Tibial nerve (tissue), 4 donors: ENCODE measurements around the gene LSS. TPM values are rescaled to one million over a fixed set of nuclear protein-coding genes. Genes with fewer than 3 reads are reported as not detected.
A peak's percentile ranks its signal among the peaks of the same experiment; 100 is the strongest.

ENCODE experiments used
- DNase-seq, 2 donors: peaks; one replicate each; pipeline ENCODE4 v3.0.0-alpha.2; 2019; ENCODE audit warnings: low spot score in 2 of 2
- H3K27ac ChIP-seq, 4 donors: fragments of 200-600 bp; sonication (generic) in 3 of 4; one replicate each; pipeline ENCODE4 v1.5.1; 2017 to 2019; ENCODE audit warnings: mild to moderate bottlenecking in 1 of 4
- H3K27me3 ChIP-seq, 2 donors: fragments of 200-600 bp; sonication (generic) in 1 of 2; one replicate each; pipeline versions ENCODE4 v1.5.1 to v1.6.0; 2017 to 2019
- H3K36me3 ChIP-seq, 3 donors: fragments of 200-600 bp; sonication (generic); one replicate each; pipeline ENCODE4 v1.5.1; 2018 to 2019
- H3K4me1 ChIP-seq, 4 donors: fragments of 200-600 bp; sonication (generic) in 3 of 4; one replicate each; pipeline ENCODE4 v1.5.1; 2017 to 2019
- H3K4me3 ChIP-seq, 4 donors: fragments of 200-600 bp; sonication (generic) in 3 of 4; one replicate each; pipeline ENCODE4 v1.5.1; 2017 to 2019; ENCODE audit warnings: mild to moderate bottlenecking in 1 of 4, moderate library complexity in 1 of 4
- H3K9me3 ChIP-seq, 4 donors: fragments of 200-600 bp; sonication (generic) in 3 of 4; one replicate each; pipeline ENCODE4 v1.5.1; 2017 to 2019
- CTCF ChIP-seq, 5 experiments: fragments of 200-600 bp in 3 of 5; fragments of 450-650 bp in 2 of 5; sonication (generic) in 3 of 5; IDR thresholded peaks; one replicate each; pipeline ENCODE4 v1.5.1; 2016 to 2019; ENCODE audit warnings: antibody characterized with exemption in 5 of 5, mild to moderate bottlenecking in 3 of 5, moderate library complexity in 2 of 5
- EP300 ChIP-seq, 2 donors: sonication (generic); formaldehyde crosslinking; IDR thresholded peaks; one replicate each; pipeline ENCODE4 v1.6.1; 2017; ENCODE audit warnings: antibody characterized with exemption in 2 of 2, mild to moderate bottlenecking in 1 of 2
- POLR2A ChIP-seq, 2 donors: fragments of 450-650 bp; IDR thresholded peaks; one replicate each; pipeline ENCODE4 v1.6.1; 2017; ENCODE audit warnings: antibody characterized with exemption in 2 of 2, mild to moderate bottlenecking in 2 of 2, moderate library complexity in 2 of 2
- WGBS, 2 donors: methylation state at CpG; one replicate each; pipeline ENCODE4 v1.1.5; 2018; 5-methylcytosine and 5-hydroxymethylcytosine counted together
- total RNA-seq, 4 donors: library from RNA; depleted of rRNA; stranded (reverse); fragments of >200 nt; gene quantifications; one replicate each; pipeline ENCODE4 v1.1.0, GENCODE V29; 2016

The LSS gene
- total RNA-seq, 4 donors from 2014 or later, result 69.3 to 132 (median 80.6) TPM

GRCh38 chr21:46195595-46196195 is 32.9 kb downstream of the LSS start:
- H3K4me1 ChIP-seq, result peaks cover 0 to 3% (median 0%) of the 10 kb centered on the region in 4 donors
- H3K27me3 ChIP-seq, result no peaks in the 10 kb centered on the region
- DNase-seq, result peak in 1 of 2 donors; percentile 2
- H3K4me3 ChIP-seq, result no peak overlapping the region
- peaks cover 7 to 96% (median 26%) of the 10 kb centered on the region in 3 donors for H3K36me3 ChIP-seq
- no peak for TF ChIP-seq CTCF (IDR thresholded peaks at IDR 0.05)
- WGBS, 2 donors, result 70 to 75% methylated on average over 12 to 14 of the region's 20 CpGs
- H3K9me3 ChIP-seq, result no peaks in the 10 kb centered on the region
- H3K27ac ChIP-seq, result no peak overlapping the region

DNA sequence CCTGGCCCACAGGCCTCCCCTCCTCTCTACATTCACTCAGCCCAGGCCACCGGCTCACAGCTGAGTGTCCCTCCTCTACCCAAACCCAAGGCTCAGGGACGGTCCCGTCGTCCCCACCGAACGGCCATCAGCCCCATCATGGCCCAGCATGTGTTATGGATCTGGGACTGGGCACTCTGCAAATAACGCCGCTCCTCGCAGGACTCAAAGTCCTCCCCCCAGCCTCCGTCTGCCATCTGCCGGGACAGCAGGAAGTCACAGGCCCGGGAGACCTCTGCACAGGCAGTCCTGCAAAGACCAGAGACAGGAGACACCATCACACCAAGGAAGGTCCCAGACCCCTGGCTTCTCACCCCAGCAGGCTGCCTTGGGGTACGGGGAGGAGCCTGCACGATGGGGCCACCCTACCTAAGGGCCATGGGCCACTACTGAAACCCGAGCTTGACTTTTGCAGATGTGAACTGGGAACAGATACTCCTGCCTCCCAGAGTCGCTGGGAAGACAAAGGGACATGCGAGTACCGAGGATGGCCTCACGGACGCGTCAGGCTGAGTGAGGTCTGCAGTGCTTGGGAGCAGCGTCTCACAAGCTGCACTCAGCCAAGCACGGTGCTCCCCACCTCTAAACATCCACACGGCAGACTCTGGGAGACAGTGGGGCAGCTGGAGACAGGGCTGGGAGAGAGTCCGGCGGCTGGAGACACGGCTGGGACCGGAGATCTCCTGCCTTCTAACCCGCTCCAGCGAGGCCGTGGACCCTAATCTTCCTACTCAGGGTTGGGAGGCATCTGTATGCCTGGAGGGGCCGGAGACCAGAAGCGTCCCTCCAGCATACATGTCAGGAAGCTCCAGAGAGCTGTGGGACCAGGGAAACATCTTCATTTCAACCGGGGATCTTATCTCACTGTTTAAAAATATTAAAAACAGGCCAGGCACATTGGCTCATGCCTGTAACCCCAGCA is 33.9 kb downstream of the LSS start:
- WGBS, 2 donors, result 94% methylated on average over 31 to 34 of the region's 34 CpGs
- DNase-seq, result peak in 1 of 2 donors; percentile 11
- Histone ChIP-seq H3K4me1 (peaks cover 0 to 3% (median 0%) of the 10 kb centered on the region in 4 donors), H3K4me3 (no peak overlapping the region), H3K9me3 (no peaks in the 10 kb centered on the region), H3K27ac (no peak overlapping the region), H3K36me3 (peaks cover 7 to 96% (median 26%) of the 10 kb centered on the region in 3 donors), H3K27me3 (no peaks in the 10 kb centered on the region)
- TF ChIP-seq EP300 (IDR thresholded peaks at IDR 0.05) (no peak), CTCF (IDR thresholded peaks at IDR 0.05) (no peak), POLR2A (IDR thresholded peaks at IDR 0.05) (no peak)

GRCh38 chr21:46193829-46194373 is 34.7 kb downstream of the LSS start:
- Histone ChIP-seq H3K4me3 (no peak overlapping the region), H3K27ac (no peak overlapping the region), H3K9me3 (no peaks in the 10 kb centered on the region), H3K36me3 (peaks cover 7 to 95% (median 26%) of the 10 kb centered on the region in 3 donors), H3K27me3 (no peaks in the 10 kb centered on the region), H3K4me1 (peaks cover 0 to 3% (median 0%) of the 10 kb centered on the region in 4 donors)
- no peak for DNase-seq
- 90 to 92% methylated on average over 8 to 10 of the region's 10 CpGs for WGBS, 2 donors
- TF ChIP-seq EP300 (IDR thresholded peaks at IDR 0.05), result no peak
- TF ChIP-seq CTCF (IDR thresholded peaks at IDR 0.05), result no peak
- TF ChIP-seq POLR2A (IDR thresholded peaks at IDR 0.05), result no peak

- Histone ChIP-seq H3K27ac (no peak overlapping the region), H3K4me3 (no peak overlapping the region)
Measured at GRCh38 chr21:46191686-46192575, 36.6 kb downstream of the LSS start.

GRCh38 chr21:46191257-46191685 is 37.3 kb downstream of the LSS start:
- Histone ChIP-seq H3K4me3 (no peak overlapping the region), H3K9me3 (no peaks in the 10 kb centered on the region), H3K27ac (no peak overlapping the region), H3K4me1 (peaks cover 0 to 9% (median 0%) of the 10 kb centered on the region in 4 donors), H3K27me3 (no peaks in the 10 kb centered on the region), H3K36me3 (peaks cover 7 to 71% (median 20%) of the 10 kb centered on the region in 3 donors)
- TF ChIP-seq CTCF (IDR thresholded peaks at IDR 0.05) (no peak), POLR2A (IDR thresholded peaks at IDR 0.05) (no peak), EP300 (IDR thresholded peaks at IDR 0.05) (no peak)
- peak; percentile 18 to 33 for DNase-seq
- 70 to 90% methylated on average over 4 of the region's 4 CpGs for WGBS, 2 donors

More at GRCh38 chr21:46191686-46192575, 36.6 kb downstream of the LSS start:
- H3K4me1 ChIP-seq, result peaks cover 0 to 9% (median 0%) of the 10 kb centered on the region in 4 donors
- WGBS, 2 donors, result 93 to 95% methylated on average over 17 to 19 of the region's 20 CpGs
- peaks cover 7 to 78% (median 26%) of the 10 kb centered on the region in 3 donors for H3K36me3 ChIP-seq
- peak in 1 of 2 donors; percentile 10 for DNase-seq
- H3K9me3 ChIP-seq, result no peaks in the 10 kb centered on the region
- no peak for TF ChIP-seq EP300 (IDR thresholded peaks at IDR 0.05)
- no peaks in the 10 kb centered on the region for H3K27me3 ChIP-seq
